Measurements from ENCODE around the gene C11orf98.

GRCh38 chr11:62713343-62713742 lies 48.3 kb upstream of the C11orf98 start:
- TF ChIP-seq EZH2 (IDR thresholded peaks at IDR 0.05; ENCODE audit: low read length, missing control alignments) (no peak), CTCF (conservative IDR thresholded peaks at IDR 0.05 in 1 of 2, IDR thresholded peaks at IDR 0.05 in 1 of 2; ENCODE audit: low read depth in 1 of 2, low read length in 2 of 2) (no peak)
